ENCODE results near the gene LAMB4.
"Not testable (repeated sequence)": the region's sequence is repeated elsewhere in the genome, so short reads cannot be mapped to it uniquely, and the experiment has no call there.

LAMB4 gene

DNA sequence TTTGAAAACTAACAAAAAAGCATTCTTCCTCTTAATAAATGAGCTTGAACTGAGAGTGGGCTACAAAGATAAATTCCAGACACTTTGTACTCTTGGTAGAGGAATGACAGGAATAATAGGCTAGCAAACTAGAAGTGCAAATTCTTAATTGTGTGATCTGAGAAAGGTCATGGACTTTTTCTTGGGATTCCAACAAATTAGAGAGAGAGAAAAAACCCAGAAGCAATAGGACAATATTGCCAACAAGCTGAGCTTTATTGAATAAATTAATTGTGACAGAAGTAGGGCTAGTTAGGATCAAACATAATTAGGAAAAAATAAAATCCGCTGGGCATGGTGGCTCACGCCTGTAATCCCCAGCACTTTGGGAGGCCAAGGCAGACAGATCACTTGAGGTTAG, 85.8 kb downstream of the LAMB4 start:
- no peak for DNase-seq

DNA sequence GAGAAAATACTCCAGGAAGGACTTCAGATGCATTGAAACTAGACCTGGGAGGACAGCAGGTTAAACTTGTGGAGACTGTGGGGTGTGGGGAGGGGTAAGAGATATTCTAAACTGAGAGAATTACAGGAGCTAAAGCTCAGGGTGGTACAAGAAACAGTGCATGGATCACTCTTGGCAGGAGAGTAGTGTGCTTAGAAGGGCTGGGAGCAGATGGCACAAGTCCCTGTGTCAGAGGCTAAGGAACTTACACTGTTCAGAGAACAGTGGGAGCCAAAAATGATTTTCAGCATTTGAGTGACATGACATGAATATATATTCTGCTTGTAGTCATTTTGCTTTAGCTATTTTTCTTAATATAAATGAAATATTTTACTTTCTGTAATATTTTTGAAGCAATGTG, 91.2 kb downstream of the LAMB4 start:
- no peak for DNase-seq

DNA sequence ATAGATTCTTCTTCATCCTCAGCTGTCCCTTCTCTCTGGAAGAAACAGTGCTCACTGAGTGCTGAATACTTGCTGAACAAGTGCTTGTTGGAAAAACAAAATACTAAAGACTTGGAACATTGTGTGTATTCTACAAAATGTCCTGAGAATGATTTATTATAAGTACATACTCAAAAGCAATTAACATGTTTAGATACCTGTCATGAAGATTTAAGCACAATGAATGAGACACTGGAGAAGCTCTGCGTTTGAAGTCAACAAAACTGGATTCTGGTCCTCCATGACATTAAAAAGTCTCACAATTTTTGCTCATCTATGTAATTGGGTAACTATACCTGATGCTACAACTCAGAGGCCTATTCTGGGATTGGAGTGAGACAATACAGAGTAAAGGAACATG, 92.4 kb downstream of the LAMB4 start:
- DNase-seq: no peak

DNA sequence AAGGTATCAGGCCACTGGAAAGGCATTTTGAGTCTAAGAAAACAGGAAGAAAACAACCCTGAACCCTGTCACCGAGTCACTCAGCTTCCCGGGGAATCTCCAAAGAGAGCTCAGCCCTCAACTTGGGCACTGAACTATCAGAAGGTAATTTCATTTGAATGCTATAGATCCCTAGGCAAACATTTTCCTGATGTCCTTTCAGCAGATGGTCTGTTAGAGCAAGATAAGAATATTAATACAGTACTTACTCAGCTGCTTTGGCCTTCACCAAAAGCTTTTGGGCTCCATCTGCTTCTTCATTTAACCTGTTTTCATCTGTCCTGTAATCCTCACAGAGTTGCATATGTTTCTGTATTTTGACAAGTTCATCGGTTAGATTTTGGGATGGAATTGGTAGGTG, 93.0 kb downstream of the LAMB4 start:
- no peak for DNase-seq

DNA sequence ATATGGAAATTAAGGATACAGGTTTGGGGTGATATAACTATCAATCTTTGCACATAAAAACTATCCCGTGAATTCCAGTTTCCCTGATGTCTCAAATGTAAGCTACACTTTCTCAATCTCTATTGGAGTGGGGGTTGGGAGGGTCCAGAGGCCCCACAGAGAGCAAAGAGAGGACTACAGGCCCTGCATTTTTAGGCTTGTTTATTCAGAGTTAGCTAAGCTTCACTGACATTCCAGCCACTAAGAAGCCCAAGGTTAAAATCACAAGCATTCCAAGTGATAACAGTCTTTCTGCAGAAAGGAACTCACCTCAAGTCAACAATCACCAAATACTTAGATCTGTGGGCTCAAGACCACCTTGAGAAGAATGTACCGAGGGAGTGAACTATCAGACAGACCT, 95.6 kb downstream of the LAMB4 start:
- DNase-seq: no peak

GRCh38 chr7:108033776-108034497, 96.2 kb downstream of the LAMB4 start:
- no peak for DNase-seq

- DNase-seq: not testable (repeated sequence)
These were observed 96.9 kb downstream of the LAMB4 start for GRCh38 chr7:108033309-108033708.

DNA sequence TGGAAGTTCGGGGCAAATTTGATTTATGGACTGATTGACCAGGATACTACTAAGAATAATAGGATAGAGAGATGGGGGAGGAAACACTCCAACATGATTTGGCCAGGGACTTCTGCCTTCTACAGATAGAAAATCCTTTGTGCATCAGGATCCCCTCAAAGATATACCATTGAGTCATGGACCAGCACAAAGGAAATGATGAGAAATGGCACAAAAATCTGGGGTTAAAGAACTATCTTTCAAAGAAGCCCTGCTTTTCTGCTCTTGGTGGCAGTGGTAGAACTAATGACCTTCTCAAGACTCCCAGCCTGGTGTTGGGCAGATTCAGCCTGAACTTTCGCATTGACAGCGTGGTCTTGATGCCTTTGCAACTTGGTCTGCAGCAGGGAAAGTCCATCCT, 99.6 kb downstream of the LAMB4 start:
- no peak for DNase-seq

DNA sequence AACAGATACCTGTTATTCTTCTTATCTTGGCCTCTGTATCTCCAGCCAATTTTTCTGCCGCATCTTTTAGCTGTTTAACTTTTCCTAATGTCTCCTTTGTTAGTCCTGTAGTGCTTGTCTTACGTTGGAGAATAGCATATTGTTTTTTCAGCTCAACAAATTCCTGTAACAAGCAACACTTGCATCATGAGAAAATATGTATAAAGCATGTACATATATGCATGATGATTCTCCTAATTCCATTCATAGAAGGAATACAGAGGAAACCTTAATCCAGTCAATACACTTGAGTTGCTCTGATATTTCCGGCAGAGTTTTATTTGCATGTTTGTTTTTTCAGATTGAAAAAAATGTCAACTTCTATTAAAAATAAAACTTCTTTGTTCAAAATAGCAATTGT, 101.1 kb downstream of the LAMB4 start:
- DNase-seq: no peak

DNA sequence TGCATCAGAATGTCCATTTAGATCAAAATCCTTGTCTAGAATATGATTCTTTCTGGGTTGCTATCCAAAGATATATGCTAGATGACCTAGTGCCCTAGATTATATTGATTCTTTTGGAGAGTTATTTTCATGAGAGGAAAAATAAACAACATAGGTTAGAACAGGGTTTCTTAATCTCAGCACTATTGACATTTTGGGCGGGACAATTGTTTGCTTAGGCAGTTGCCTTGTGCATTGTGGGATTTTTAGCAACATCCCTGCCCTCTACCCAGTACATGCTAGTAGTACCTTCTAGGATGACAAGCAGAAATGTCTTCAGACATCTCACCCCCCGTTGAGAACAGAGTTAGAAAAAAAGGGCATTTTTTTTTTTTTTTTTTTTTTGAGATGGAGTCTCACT, 102.0 kb downstream of the LAMB4 start:
- DNase-seq: no peak

GRCh38 chr7:108027239-108027638, 102.9 kb downstream of the LAMB4 start:
- DNase-seq: no peak

GRCh38 chr7:108026647-108027046, 103.5 kb downstream of the LAMB4 start:
- DNase-seq: no peak

GRCh38 chr7:108026116-108026515, 104.0 kb downstream of the LAMB4 start:
- DNase-seq: no peak

- no peak for DNase-seq
These were observed 105.6 kb downstream of the LAMB4 start for GRCh38 chr7:108024538-108024937.

DNA sequence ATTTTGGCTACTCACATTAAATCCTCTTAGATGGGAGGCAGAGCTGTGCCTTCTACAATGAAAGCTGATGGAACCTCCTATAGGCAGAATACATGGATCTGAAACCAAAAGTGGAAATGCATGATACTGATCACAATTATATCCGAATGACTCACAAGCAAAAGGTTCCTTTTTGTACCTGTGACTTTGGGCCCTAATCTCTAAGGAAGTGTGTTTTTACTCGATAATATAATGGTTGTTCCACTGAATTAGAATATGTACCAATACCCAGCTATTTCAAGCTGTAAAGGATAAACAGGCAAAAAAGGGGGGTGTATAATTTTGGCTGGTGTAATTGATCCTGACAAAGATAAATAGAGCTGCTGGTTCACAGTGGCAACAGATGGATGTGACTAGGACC, 109.6 kb downstream of the LAMB4 start:
- no peak for DNase-seq

- DNase-seq: no peak
These were observed 111.5 kb downstream of the LAMB4 start for GRCh38 chr7:108018668-108019067.

GRCh38 chr7:108017776-108018151, 112.4 kb downstream of the LAMB4 start:
- no peak for DNase-seq

GRCh38 chr7:108016841-108017775, 113.1 kb downstream of the LAMB4 start:
- DNase-seq: peak in 1 of 14 donors; percentile 10

GRCh38 chr7:108015740-108016139, 114.4 kb downstream of the LAMB4 start:
- DNase-seq: no peak

DNA sequence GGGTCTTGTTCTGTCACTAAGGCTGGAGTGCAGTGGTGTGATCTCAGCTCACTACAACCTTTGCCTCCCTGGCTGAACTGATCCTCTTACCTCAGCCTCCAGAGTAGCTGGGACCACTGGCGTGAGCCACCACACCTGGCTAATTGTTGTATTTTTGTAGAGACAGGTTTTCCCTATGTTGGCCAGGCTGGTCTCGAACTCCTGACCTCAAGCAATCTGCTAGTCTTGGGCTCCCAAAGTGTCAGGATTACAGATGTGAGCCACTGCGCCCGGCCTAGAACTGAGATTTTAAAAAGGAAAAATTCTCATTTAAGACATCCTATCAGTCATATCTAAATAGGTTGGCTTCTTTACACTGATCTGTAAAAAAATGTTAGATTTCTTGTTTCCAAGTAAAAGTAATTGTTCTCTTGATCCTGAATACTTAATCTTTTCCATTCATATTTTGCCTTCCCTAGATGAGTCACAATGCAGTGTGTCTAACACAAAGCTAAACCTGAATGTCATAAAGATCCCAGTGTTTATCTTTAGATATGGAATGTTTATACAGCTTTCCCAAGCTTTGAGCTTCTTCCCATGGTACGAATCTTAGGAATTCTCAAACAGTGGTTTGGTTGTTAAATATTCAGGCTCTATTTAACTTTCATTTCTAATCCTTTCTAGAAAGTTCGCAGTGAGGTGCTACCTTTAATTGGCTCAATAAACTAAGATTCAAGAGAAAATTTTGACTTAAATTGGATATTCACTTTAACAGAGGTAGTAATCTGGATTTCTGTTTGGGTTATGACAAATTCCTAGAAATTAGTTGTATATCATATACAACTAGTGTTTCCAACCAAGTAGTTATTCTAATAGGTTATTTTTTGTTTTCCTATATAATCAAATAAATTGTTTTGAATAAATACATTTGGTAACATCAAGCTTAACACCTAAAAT, 115.1 kb downstream of the LAMB4 start:
- DNase-seq: no peak

DNA sequence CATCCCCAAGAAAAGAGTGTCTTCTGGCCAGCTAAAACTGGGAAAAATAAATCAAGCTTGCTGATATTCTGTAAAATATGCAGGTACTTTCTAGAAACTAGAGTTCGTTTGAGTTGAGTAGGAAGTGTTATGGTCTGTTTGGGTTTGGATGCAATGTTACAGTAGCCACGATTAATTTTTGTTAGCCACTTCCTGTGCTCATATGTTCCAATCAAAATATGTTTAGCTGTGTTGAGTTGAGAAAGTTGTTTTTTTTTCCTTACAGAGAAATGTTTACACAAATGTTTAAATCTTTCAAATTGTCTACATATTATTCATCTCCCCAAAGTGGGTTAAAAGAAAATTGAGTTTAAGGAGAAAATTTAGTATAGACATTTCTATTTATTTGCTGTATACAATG, 115.9 kb downstream of the LAMB4 start:
- no peak for DNase-seq

DNA sequence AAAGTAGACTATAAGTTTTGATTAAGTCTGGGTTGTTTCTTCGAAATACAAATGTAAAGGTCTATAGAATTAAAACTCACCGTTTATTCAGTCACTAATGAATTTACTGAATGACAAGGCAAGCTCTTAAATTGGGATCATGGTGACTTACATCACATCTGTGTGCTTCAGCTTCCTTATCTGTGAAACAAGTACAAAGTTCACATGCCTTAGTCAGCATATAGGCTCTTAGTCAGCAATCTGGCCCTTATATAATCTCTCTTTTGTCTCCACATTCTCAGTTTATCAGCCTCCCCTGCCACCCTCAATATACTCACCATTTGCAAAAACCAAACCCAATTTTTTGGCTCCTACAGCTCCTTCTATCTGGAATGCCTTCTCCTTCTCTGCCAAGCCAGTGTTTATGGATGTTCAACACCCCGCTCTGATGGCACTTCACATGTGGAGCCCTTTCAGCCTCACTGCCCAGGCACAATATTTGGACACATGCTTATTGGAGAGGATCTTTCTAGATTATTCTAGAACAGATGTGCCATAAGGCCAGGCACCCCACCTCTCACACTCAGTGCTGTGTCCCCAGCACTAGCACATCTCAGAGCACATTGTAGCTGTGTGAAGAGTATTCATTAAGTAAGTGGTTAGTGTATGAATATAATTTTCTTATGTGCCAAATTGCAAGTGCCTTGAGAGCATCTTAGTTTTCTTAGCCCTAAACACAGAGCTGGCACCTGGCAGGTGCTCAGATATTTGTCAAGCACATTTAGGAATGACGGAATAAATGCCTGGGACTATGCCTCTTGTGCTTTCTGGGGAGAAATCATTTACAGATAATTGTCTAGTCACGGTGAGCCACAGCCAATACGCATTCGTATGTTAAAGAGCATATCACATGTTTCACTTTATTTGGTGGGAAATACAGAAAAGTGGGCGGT, 117.4 kb downstream of the LAMB4 start:
- no peak for DNase-seq

Data from C1 segment of cervical spinal cord (tissue), 14 donors.